GM10266 (cell line): ENCODE results near the gene PCYOX1L.

Experiments
- DNase-seq: peaks from one replicate; pipeline ENCODE4 v3.0.0; 2012; ENCODE audit errors: extremely low spot score
- CTCF ChIP-seq: IDR thresholded peaks from 2 replicates; pipeline ENCODE4 v1.5.1; 2012; ENCODE audit warnings: mild to moderate bottlenecking, low read depth; ENCODE audit not compliant: control insufficient read depth, insufficient read depth; ENCODE audit errors: missing control alignments

PCYOX1L gene

GRCh38 chr5:149403923-149404745, 46.3 kb downstream of the PCYOX1L start:
- DNase-seq = no peak
- no peak for TF ChIP-seq CTCF

GRCh38 chr5:149404746-149405549, 47.1 kb downstream of the PCYOX1L start:
- TF ChIP-seq CTCF = no peak
- no peak for DNase-seq

- no peak for DNase-seq
These were observed 47.8 kb downstream of the PCYOX1L start for GRCh38 chr5:149405550-149406202.

GRCh38 chr5:149406203-149406978, 48.5 kb downstream of the PCYOX1L start:
- DNase-seq = no peak
- no peak for TF ChIP-seq CTCF

More at GRCh38 chr5:149405550-149406202, 47.8 kb downstream of the PCYOX1L start:
- no peak for TF ChIP-seq CTCF

GRCh38 chr5:149406979-149407306, 49.1 kb downstream of the PCYOX1L start:
- DNase-seq = no peak
- TF ChIP-seq CTCF = no peak

- DNase-seq = no peak
- TF ChIP-seq CTCF = no peak
These were observed 49.7 kb downstream of the PCYOX1L start for GRCh38 chr5:149407323-149408251.
